A549 (cell line): ENCODE results near the gene UST. TPM values are rescaled to one million over a fixed set of nuclear protein-coding genes. Genes with fewer than 3 reads are reported as not detected.

ENCODE experiments used
- ATAC-seq, 2 experiments: fragments of 200-7000 bp in 1 of 2; fragments of >200 bp in 1 of 2; cut with Nextera tagmentation in 1 of 2; cut with Tn5 transposase in 1 of 2; 3 replicates each; pipeline versions ENCODE4 v1.8.0 to v1.9.1; 2018 to 2020; ENCODE audit warnings: mild to moderate bottlenecking in 1 of 2, moderate library complexity in 1 of 2
- CTCF ChIA-PET: fragments of 300-600 bp; sonication (Branson Sonifier 250); formaldehyde crosslinking; extraction: SDS; loops from one replicate; lab custom pipeline; 2021; ENCODE audit warnings: antibody characterized with exemption, inconsistent platforms; lab: Yijun Ruan, JAX
- POLR2A ChIA-PET: fragments of 350-600 bp; formaldehyde crosslinking; extraction: SDS; loops from one replicate; lab custom pipeline; 2021; ENCODE audit warnings: antibody characterized with exemption, inconsistent platforms; lab: Yijun Ruan, JAX
- DNase-seq, 2 experiments: peaks; one replicate each; pipeline versions ENCODE4 v3.0.0 to v3.0.0-alpha.2; 2011 to 2016; ENCODE audit warnings: low read depth in 1 of 2, low spot score in 1 of 2
- FAIRE-seq: peaks from 2 replicates; lab custom pipeline; 2011; peaks lifted over from hg19 to GRCh38; lab: Jason Lieb, UNC
- H3K27ac ChIP-seq, 2 experiments: fragments of >200 bp; sonication (Bioruptor Twin); formaldehyde crosslinking; 3 replicates each; pipeline ENCODE4 v1.5.1; 2016 to 2017
- H3K4me1 ChIP-seq: fragments of >200 bp; sonication (Bioruptor Twin); formaldehyde crosslinking; 3 replicates; pipeline ENCODE4 v1.6.1; 2016
- H3K4me2 ChIP-seq: fragments of >200 bp; sonication (Bioruptor Twin); formaldehyde crosslinking; 3 replicates; pipeline ENCODE4 v1.6.1; 2016
- H3K4me3 ChIP-seq: fragments of >200 bp; sonication (Bioruptor Twin); formaldehyde crosslinking; 3 replicates; pipeline ENCODE4 v1.5.1; 2016
- H3K9me3 ChIP-seq: fragments of >200 bp; sonication (Bioruptor Twin); formaldehyde crosslinking; 3 replicates; pipeline ENCODE4 v1.6.1; 2016
- ATOH8 ChIP-seq: fragments of 250-450 bp; sonication (Bioruptor Pico); IDR thresholded peaks from 2 replicates; pipeline ENCODE4 v1.5.0; 2020; ENCODE audit warnings: low read depth, mild to moderate bottlenecking, moderate library complexity
- CBX8 ChIP-seq: fragments of 200-600 bp; sonication (generic); IDR thresholded peaks from 2 replicates; pipeline ENCODE4 v1.6.1; 2016
- CHD4 ChIP-seq: fragments of 200-600 bp; sonication (generic); IDR thresholded peaks from 2 replicates; pipeline ENCODE4 v1.6.1; 2016; ENCODE audit warnings: antibody characterized with exemption, mild to moderate bottlenecking, borderline replicate concordance
- EHF ChIP-seq: fragments of 250-450 bp; sonication (Bioruptor Pico); IDR thresholded peaks from 2 replicates; pipeline ENCODE4 v1.5.0; 2020; ENCODE audit warnings: mild to moderate bottlenecking
- EP300 ChIP-seq, 2 experiments: fragments of >200 bp; sonication (Bioruptor Twin); formaldehyde crosslinking; IDR thresholded peaks; 2 replicates in 1 of 2; 3 replicates in 1 of 2; pipeline ENCODE4 v1.6.1; 2016 to 2017
- HEYL ChIP-seq: fragments of 250-450 bp; sonication (Bioruptor Pico); IDR thresholded peaks from 2 replicates; pipeline ENCODE4 v1.8.0; 2021; ENCODE audit warnings: mild to moderate bottlenecking, moderate library complexity
- JUNB ChIP-seq: fragments of >200 bp; sonication (Bioruptor Twin); formaldehyde crosslinking; IDR thresholded peaks from 2 replicates; pipeline ENCODE4 v1.6.1; 2016
- KDM5A ChIP-seq: fragments of 200-600 bp; sonication (generic); IDR thresholded peaks from 2 replicates; pipeline ENCODE4 v1.6.1; 2016; ENCODE audit warnings: antibody characterized with exemption, mild to moderate bottlenecking
- MAZ ChIP-seq: fragments of 150-350 bp; IDR thresholded peaks from 2 replicates; pipeline ENCODE4 v1.6.1; 2014; ENCODE audit warnings: antibody characterized with exemption, low read depth, low read length, borderline replicate concordance
- NPAS2 ChIP-seq: fragments of 250-450 bp; sonication (Bioruptor Pico); IDR thresholded peaks from 2 replicates; pipeline ENCODE4 v1.8.0; 2022; ENCODE audit warnings: mild to moderate bottlenecking, moderate library complexity, borderline replicate concordance
- POLR2AphosphoS2 ChIP-seq: conservative IDR thresholded peaks from 2 replicates; pipeline ENCODE4 v1.6.1; 2012; ENCODE audit warnings: low read length, improper control_type of control experiment, inconsistent platforms
- REST ChIP-seq: fragments of 200-600 bp; sonication (generic); IDR thresholded peaks from 2 replicates; pipeline ENCODE4 v1.6.1; 2016; ENCODE audit warnings: antibody characterized with exemption, mild to moderate bottlenecking, moderate library complexity
- RFX5 ChIP-seq: fragments of 450-650 bp; IDR thresholded peaks from 2 replicates; pipeline ENCODE4 v1.7.1; 2014; ENCODE audit warnings: antibody characterized with exemption, mild to moderate bottlenecking, moderate library complexity
- ZC3H11A ChIP-seq: fragments of 450-650 bp; IDR thresholded peaks from 2 replicates; pipeline ENCODE4 v1.6.1; 2014; ENCODE audit warnings: antibody characterized with exemption, mild to moderate bottlenecking
- WGBS: methylation state at CpG from one replicate; pipeline ENCODE4 v1.1.6; 2017; ENCODE audit errors: missing lambda C conversion rate; 5-methylcytosine and 5-hydroxymethylcytosine counted together
- polyA plus RNA-seq, 4 experiments: library from polyadenylated mRNA; depleted of rRNA in 3 of 4; stranded (reverse); fragments of >200 nt; fragmentation: RNase III in 1 of 4; extraction: RNeasy Plus Mini Kit Qiagen cat#74134 plus additional on column Dnase treatment in 1 of 4; gene quantifications; 2 replicates in 3 of 4; 3 replicates in 1 of 4; pipeline ENCODE4 v1.2.3, GENCODE V29; 2011 to 2017

UST gene
- polyA plus RNA-seq, 2 of the 4 experiments (the other 2 are of a cell fraction): 0.54 to 1.7 TPM

GRCh38 chr6:148698671-148699180 lies 48.1 kb upstream of the UST start:
- no peak overlapping the region for H3K4me2 ChIP-seq
- no peaks in the 10 kb centered on the region for H3K9me3 ChIP-seq
- no peak overlapping the region for H3K27ac ChIP-seq
- POLR2A ChIA-PET: no interaction called here
- FAIRE-seq (no peak), DNase-seq (no peak)
- TF ChIP-seq HEYL (CRISPR knock-in tag) (no peak), EHF (CRISPR knock-in tag) (no peak), POLR2AphosphoS2 (no peak), REST (no peak), JUNB (no peak), ATOH8 (CRISPR knock-in tag) (no peak), ZC3H11A (no peak), EP300 (IDR thresholded peaks at IDR 0.05) (no peak), MAZ (no peak), RFX5 (no peak)
- TF ChIP-seq, all 56 proteins: peak for 0
- CTCF ChIA-PET: no interaction called here
- WGBS: 72% methylated on average over 6 of the region's 27 CpGs
- Histone ChIP-seq H3K4me3 (no peak overlapping the region), H3K4me1 (no peaks in the 10 kb centered on the region; the same call in 2 of the 3 replicates)
- ATAC-seq: no peak

DNA sequence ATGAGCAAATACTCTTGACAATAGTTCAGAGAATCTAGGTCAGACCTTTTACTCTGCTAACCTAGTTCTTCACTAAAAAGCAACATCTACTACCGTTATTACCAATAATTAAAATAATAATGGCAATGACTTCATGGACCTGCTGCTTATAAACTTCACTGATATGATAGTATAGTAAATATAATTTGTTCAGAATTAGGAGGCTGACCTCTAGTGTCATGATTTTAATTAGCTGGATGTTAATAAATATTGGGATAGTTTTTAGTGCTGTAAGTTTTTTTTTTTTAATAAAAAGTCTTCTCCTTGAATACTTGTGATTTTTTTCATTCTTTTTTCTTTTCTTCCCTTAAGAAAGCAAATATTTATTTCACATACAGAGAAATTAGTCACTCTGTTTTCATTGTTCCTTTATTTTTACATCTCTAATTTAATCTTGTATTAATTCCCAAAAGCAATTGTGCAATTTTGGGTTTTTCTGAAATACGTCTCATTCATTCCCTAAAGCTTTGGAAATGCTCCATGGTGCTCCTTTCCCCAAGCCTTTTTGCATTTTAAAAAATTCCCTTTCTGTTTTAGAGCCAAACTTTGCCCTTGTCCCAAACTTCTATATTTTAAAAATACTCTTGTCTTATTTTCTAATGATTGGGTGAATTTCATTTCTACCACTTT lies 46.6 kb upstream of the UST start:
- ATAC-seq (no peak), DNase-seq (no peak), FAIRE-seq (no peak)
- ChIA-PET CTCF (interaction anchor here (1.1 kb wide), 1 partner anchor 100 kb away, joined by 3 read pairs; no protein-coding TSS in a partner anchor), POLR2A (no interaction called here)
- H3K27ac ChIP-seq: no peak overlapping the region
- H3K9me3 ChIP-seq: no peaks in the 10 kb centered on the region
- peak overlapping the region; percentile 71 for H3K4me2 ChIP-seq
- H3K4me3 ChIP-seq: peak overlapping the region; percentile 30; the same call in 1 of the 3 replicates
- 64% methylated on average over 2 of the region's 2 CpGs for WGBS
- H3K4me1 ChIP-seq: no peaks in the 10 kb centered on the region; the same call in 2 of the 3 replicates
- no peak for TF ChIP-seq KDM5A
- no peak for TF ChIP-seq REST
- no peak for TF ChIP-seq CHD4
- no peak for TF ChIP-seq NPAS2 (CRISPR knock-in tag)
- TF ChIP-seq CBX8: no peak
